NB4 (cell line): ENCODE results near the gene CD74.

Experiments used
- POLR2A ChIP-seq: IDR thresholded peaks from 2 replicates; pipeline ENCODE4 v1.6.1; 2011; ENCODE audit warnings: mild to moderate bottlenecking; ENCODE audit not compliant: insufficient read length; ENCODE audit errors: extremely low read depth
- TF ChIP-seq, protein P1 (sequence below): IDR thresholded peaks from one replicate; pipeline ENCODE4 v1.5.1; 2012; ENCODE audit warnings: low read depth, low read length

DNA sequence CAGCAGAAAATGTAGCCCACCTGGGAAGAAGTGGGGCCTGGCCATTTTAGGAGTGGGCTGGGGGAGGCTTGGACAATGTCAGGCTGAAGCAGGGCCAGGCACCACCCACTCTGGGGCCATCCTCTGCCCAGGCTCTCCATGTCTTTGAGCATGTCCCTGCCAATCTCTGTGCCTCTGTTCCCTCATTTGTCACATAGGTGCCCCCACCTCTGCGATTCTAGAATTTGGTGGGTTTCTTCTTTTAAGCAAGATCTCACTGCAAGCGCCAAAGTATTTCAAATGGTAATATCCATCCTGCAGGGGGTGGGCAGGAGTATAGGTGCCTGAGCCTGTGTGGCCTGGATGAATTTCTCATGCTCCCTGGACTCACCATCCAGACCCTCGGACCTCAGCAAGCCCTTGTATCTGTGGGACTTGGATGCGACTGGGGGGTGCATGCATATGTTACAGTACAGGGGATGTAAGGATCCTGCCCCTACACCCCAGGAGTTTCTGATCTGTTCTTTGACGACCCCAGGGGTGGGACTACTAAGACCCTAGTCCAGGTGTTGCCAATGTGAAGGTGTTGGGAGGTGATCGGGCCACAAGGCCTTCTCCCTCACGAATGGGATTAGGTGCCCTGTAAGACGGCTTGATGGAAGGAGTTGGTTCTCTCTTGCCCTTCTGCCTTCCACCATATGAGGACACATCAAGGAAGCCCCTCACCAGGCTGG is 4.3 kb downstream of the CD74 start:
- TF ChIP-seq, protein P1, sequence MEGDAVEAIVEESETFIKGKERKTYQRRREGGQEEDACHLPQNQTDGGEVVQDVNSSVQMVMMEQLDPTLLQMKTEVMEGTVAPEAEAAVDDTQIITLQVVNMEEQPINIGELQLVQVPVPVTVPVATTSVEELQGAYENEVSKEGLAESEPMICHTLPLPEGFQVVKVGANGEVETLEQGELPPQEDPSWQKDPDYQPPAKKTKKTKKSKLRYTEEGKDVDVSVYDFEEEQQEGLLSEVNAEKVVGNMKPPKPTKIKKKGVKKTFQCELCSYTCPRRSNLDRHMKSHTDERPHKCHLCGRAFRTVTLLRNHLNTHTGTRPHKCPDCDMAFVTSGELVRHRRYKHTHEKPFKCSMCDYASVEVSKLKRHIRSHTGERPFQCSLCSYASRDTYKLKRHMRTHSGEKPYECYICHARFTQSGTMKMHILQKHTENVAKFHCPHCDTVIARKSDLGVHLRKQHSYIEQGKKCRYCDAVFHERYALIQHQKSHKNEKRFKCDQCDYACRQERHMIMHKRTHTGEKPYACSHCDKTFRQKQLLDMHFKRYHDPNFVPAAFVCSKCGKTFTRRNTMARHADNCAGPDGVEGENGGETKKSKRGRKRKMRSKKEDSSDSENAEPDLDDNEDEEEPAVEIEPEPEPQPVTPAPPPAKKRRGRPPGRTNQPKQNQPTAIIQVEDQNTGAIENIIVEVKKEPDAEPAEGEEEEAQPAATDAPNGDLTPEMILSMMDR, result no peak
- TF ChIP-seq POLR2A, result no peak
